Stimulated activated CD8-positive, alpha-beta memory T cell treated with anti-CD3 and anti-CD28 coated beads, Interleukin-7, amount 100 ng/mL, for 24 hours (primary cell): ENCODE measurements around the gene TBX4.
"Not testable (repeated sequence)": the region's sequence is repeated elsewhere in the genome, so short reads cannot be mapped to it uniquely, and the experiment has no call there.

Experiments used
- DNase-seq: peaks from one replicate; pipeline ENCODE4 v3.0.0-alpha.2; 2020; ENCODE audit warnings: low read depth

TBX4 gene

DNA sequence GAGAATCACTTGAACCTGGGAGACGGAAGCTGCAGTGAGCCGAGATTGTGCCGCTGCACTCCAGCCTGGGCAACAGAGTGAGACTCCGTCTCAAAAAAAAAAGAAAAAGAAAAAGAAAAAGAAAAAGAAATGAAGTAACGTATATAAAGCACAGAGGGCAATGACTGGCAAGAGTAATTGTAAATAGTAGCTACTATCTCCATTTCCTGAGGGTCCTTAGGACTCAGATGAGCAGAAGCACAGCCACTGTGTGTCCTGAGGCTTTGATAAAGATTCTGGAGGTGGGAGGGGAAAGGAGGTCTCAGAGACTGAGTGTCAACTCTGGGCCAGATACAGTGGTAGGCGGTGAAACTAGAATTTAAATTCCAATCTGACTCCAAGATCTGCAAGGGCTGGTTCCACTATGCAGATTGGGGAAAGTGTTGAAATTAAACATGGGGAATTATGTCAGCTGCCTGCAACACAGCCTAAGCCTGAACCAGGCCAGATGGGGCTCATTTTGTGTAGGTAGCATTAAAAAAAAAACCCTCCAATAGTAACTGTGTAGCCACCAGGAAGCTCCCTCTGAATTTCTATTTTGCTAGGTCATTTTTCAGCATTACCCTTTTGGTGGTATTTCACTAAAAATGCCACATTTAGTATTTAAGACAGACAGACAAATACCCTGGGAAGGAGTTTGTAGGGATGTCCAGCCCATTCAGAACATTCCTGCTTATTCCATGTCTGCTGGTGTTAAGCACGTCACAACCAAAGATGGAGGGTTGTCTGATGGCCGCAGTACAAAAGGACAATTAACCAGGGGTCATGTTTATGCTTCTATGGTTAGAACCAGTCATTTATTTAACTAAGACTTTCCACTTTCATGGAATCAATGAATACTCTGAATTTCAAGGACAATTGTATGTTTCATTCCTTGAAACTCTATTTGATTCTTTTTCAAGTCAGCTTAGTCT lies 46.1 kb downstream of the TBX4 start:
- DNase-seq: no peak

DNA sequence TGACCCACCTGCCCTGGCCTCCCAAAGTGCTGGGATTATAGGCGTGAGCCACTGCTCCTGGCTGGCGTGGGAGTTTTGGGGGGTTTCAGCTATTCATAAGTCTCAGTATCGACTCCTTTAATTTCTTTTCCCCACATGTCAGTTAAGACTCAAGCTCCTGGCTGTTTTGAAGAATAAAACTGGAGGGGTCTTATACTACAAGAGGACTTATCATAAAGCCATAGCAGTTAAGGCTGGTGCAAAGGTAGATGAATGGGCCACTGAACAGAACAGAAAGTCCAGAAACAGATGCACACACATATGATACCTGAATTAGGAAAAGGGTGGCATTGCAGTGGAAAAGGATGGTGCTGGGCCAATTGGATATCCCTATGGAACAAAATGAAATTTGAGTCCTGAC lies 47.4 kb downstream of the TBX4 start:
- no peak for DNase-seq

DNA sequence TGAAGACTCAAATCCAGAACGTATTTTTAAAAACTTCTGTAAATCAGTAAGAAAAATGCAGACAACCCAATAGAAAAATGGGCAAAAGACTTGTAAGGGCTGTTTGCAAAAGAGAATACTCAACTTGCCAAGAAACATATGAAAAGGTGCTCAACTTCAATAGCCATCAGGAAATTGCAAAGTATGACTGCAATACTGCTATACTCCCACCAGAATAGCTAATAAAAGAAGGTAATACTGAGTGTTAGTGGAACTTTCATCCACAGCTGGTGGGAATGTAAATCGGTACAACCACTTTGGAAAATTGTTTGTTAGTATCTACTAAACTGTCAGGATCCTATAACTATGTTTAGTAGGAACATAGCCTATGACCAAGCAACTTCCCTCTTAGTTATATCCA lies 48.1 kb downstream of the TBX4 start:
- DNase-seq: no peak

DNA sequence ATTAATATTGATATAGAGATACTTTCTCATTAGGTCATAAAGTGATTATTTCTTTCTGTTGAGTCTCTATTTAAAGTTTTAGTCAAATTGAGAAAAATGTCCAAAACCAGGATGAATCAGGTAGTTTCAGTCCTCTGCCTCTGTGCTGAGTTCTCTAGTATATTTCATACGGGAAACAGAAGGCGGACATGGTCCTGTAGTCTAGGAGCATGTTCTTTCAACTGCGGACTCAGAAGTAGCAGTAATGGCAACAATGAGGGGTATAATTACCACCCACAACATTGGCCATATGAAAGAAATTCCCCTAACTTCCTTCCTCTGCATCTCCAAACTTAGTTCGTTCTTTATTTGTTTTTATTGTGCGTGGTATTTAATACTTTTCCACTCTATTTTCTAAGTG lies 50.1 kb downstream of the TBX4 start:
- no peak for DNase-seq

DNA sequence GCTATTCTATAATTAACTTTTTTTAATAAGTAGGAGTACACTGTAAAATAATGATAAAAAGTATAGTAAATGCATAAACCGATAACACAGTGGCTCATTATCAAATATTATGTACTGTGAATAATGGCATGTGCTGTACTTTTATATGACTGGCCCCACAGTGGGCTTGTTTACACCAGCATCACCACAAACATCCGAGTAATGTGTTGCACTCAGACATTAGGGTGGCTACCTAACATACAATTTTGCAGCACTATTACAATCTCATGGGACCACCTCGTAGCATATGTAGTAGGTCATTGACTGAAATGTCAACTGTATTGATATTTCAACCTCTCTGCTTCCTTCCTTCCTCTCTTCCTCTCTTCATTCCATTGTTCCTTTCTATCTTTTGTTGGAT lies 51.7 kb downstream of the TBX4 start:
- no peak for DNase-seq

DNA sequence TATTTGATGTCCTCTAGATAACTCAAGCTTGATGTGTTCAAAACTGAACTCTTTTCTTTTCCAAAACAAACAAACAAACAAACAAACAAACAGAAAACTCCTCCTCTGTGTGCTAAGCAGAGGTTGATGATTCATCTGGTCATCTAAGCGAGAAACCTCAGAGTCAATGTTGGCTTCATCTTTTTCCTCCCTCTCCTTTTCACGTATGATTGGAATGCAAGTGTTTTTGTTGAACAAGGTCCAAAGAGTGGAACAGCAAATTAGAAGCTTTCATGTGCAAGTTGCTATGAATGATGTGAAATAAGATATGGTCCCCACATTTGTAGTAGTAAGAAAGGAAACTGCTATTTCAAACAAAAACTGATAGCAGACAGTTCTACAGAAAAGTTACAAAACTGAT lies 52.5 kb downstream of the TBX4 start:
- no peak for DNase-seq

DNA sequence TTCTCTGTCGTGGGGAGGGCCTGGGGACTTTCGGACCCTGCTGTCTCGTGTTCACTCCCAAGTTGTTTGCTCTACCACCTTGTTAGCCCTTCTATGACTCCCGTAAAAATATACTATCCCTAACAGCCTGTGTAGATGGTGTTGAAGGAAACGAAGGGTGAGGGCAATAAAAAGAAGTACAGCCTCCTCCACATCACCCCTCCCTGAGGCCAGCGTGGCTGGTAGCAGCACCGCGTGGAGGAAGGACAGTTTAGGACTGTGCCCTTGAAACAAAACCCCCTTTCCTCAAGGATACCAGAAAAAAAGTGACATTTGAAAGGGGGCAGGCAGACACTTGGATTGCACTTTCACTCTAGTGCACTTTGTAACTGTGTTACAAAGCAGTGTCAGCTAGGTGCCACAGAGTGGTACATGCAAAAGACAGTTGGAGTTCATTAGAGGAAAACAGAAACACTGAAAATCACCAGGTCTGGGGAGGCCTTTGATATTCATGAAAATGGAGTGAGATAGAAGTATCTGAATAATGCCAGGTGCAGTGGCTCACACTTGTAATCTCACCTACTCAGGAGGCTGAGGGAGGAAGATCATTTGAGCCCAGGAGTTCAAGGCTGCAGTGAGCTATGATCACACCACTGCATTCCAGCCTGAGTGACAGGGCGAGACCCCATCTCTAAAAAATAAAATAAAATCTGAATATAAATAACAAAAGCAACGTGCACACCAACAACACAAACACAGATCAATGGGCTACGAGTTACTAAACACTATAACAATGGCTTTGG lies 53.8 kb downstream of the TBX4 start:
- DNase-seq: no peak

DNA sequence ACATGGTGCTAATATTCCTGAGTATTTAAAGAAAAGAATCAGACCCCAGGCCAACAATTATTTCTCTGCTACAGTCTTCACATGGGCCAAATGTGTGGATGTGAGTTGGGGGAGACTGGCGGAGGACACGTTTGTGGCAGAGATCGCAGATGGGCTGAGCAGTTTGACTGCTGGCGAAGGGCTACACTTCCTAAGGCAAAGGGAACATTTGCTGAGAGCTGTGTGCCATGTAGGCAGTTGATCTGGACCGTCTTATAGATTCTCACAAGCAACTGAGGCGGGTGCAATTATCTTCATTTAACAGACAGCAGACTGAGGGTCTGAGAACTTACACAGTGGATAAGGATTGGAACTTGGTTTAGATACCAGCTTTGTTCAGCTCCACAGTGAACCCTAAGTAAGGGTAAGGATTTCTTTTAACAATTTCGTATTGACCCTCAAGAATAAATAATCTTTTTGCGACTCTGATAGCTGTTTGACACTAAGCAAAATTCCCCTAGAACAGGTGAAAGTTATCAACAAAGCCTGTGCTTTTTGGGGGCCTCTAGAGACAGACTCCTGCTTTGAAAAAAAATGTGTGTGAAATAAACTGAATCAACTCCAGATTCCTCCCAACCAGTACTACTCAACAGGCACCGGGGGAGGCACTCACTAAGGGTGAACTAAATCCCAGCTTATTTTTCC lies 55.3 kb downstream of the TBX4 start:
- no peak for DNase-seq

DNA sequence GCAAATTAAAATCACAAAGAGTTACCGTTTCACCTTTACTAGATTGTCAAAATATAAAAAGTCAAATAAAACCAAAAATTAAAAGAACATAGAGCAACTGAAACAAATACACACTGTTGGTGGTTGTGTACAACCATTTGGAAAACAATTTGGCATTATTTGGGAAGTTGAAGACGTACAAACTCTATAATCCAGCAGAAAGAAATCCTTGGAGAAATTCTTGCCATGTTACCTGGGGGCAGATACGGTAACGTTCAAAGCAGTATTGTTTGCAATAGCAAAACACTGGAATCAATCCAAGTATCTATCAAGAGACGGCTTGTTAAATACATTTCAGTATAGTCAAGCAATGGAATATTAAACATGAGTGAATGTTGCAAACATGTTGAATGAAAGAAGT lies 56.7 kb downstream of the TBX4 start:
- DNase-seq: no peak

DNA sequence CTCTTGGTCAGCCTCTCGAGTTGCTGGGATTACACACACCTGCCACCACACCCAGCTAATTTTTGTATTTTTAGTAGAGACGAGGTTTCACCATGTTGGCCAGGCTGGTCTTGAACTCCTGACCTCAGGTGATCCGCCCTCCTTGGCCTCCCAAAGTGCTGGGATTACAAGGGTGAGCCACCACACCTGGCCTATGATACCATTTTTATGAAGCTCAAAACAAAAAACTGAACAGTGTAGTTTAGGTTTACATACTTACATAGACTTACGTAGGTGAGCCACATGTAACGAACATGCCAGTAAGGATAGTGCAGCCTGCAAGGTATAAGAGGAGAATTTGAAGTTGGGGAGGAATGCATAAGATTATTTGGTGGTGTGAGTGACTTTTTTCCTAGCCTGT lies 57.2 kb downstream of the TBX4 start:
- not testable (repeated sequence) for DNase-seq

DNA sequence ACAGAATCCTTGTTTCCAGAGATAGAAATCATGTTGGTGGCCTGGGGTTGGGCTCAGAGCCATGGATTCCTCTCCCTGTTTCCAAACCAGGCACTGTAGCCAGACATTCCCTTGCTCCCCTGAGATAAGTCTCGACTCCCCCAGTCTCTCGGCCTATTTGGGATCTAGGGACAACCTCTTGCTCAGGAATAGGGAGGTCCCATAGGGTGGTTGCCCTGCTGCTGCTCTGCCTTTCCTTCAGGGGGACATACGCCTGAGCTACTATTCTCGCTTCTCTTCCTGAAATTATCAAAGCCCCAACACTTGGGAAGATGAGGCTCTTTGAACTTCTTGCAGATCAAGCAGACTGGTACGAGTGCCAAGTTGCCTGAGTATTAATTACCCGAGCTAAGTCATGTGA lies 58.0 kb downstream of the TBX4 start:
- no peak for DNase-seq

DNA sequence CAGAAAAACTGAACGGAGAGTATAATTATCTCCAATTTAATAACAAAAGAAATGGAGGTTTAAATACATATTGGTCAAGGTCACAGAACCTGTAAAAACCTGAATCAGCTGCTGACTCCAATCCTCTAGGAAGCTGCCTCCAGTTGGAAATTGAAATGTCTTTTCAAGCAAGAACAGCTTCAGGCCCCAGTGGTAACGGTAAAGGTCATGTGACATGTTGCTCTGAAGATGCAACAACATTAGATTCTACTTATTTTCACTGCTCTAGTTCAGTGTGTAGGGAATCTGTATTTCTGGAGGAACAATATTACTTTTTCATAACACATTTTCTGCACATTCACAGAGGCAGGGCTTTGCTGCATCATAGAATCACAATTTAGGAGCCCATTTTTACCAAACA lies 58.8 kb downstream of the TBX4 start:
- no peak for DNase-seq

DNA sequence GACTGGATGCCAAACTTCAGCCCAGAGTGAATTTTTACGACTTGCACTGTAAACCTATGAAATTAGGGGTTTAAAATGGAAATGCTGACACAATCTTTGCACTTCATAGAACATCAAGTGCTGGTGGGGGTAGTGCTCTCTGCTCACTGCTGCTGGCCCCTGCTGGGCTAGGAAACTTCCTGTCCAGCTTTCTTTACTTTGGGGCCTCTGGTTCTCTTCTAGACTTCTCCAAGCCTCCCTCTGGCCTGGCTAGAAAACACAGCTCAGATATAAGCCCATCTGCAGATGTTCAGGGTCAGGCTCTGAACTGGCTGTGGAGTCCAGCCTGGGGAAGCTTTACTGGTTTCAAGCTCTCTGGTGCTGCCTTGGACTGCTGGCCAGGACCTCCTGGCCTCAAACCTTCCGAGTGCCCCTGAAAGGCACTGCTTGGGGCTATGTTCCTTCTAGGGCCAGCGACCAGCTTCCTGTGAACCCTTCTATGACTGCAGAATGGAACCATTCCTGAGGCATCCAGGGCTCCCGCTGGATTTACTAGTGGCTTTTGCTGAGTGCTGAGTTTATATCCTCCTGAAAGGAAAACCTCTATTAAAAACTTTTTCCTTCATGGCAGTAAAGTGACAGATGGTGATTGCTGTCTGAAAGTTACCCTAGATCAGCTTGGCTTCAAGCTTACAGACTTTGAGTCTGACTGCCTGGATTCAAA lies 59.4 kb downstream of the TBX4 start:
- no peak for DNase-seq

DNA sequence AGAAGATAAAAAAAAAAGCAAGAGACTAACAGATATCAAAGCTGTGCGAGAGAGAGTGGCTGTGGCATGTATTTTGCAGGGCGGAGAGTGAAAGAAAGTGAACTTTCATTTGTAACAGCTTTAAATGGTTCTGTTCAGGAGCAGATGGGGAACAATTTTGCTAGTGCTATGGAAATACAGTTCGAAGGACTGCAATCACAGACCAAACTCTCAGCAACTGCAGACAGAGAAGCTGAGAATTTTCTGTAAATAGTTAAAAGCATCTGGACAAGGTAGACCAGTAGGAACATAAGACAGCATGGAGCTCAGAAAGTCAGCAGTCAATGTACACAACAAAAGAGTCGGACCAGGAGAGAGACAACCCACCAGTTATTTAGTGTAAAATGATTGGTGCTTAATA lies 62.3 kb downstream of the TBX4 start:
- DNase-seq: no peak

DNA sequence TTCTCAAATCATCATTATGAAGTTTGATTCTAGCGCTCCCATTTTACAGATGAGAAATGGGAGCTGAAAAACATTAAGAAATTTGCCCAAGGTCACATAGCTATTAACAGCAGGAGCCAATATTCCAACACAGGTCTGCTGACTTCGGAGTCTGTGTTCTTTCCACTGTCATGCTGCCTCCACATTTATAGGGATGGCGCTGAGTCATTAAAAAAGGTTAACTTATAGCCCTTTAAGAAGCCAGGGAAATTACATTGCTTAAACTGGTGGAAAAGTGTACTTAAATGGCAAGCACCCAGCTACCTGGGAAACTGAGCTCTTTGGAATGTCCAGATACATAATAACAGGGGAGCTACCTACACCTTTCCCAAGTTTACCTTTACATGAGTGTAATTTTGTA lies 65.0 kb downstream of the TBX4 start:
- no peak for DNase-seq

DNA sequence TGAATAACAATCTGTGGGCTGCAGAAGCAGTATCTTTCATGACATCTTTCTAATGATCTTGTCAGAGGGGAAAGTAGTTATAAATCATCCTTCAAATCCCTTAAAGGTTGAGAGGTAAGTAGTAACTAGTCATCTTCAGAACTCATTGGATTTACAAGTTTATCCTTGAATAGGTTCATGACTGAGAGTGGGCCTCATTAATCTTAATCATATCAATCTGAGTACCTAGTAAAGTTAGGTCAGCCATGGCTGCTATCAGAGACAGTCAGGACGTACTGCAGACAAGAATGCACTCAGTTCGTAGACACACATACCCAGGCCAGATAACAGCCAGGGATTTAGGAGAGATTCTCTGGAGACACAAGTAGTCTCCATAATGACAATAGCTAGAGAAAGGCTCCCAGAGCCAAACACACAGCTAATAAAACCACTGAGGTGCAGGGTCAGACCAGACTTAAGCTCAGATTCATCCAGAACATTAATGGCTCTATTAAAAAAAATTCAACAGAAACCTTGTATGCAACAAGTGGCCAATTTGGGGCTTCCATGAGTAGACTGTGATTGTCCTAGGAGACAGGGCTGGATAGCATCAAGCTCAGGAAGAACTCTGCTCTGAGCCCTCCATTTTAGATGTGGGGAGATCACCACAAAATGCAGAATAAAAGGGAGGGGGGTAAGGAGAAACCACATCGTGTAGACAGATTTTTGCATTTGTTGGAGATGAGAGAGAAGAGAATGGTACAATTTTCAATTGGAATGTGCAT lies 65.8 kb downstream of the TBX4 start:
- no peak for DNase-seq

DNA sequence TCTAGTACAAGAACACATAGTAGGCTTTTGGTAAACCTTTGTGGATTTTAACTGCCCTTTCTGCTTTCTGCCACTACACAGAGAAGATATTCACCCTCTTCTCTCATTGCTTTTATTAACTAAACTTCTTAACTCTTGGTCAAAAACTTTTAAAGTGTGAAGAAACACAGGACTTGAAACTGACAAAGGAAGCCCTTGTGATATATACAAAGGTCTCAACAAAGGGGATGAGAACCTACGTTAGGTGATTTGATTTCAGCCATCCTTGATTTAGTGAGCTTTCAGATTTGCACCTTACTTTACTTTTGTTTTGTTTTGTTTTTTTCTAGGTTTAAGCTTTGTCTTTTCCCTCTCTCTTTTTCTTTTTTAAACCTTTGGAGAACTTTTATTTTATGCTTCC lies 66.9 kb downstream of the TBX4 start:
- no peak for DNase-seq

DNA sequence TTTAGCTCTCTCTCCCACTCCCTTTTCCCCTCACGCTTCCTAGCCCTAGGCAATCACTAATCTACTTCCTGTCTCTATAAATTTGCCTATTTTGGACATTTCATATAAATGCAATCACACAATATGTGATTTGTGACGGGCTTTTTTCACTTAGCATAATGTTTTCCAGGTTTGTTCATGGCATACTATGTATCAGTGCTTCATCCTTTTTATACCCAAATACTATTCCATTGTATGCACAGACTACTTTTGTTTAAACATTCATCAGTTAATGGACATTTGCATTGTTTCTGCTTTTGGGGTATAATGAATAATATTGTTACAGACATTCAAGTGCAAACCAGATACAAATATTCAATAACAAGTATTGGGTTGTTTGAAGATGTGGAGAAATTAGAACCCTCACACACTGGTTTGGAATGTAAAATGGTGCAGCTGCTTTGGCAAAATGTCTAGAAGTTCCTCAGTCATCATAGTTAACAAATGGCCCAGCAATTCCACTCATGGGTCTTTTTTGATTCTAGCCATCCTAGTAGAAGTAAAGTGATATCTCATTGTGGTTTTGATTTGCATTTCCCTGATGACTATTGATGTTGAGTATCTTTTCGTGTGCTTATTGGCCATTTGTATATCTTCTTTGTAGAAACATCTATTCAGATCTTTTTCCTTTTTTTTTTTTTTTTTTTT lies 67.7 kb downstream of the TBX4 start:
- DNase-seq: no peak

DNA sequence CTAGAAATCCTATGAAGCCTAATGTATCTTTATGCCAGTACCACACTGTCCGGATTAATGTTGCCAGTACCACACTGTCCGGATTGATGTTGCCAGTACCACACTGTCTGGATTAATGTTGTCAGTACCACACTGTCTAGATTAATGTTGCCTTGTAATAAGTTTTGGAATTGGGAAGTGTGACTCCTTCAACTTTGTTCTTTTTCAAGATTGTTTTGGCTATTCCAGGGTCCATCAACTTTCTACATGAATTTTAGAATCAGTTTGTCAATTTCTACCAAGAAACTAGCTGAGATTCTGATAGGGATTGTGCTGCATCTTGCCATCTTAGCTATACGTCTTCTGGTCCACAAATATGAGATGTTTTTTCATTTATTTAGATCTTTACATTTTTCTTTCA lies 68.7 kb downstream of the TBX4 start:
- no peak for DNase-seq

DNA sequence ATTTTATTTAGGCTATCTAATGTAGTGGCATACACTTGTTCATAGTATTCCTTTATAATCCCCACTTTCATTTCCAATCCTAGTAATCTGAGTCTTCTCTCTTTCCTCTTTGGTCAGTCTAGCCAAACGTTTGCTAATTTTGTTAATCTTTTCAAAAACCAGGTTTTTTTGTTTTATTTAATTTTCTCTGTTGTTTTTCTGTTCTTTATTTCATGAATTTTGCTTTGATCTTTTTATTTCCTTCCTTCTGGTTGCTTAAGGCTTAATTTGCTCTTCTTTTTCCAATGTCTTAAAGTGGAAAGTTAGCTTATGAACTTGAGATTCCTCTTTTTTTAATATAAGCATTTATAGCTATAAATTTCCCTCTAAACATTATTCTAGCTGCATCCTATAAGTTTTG lies 69.9 kb downstream of the TBX4 start:
- no peak for DNase-seq

DNA sequence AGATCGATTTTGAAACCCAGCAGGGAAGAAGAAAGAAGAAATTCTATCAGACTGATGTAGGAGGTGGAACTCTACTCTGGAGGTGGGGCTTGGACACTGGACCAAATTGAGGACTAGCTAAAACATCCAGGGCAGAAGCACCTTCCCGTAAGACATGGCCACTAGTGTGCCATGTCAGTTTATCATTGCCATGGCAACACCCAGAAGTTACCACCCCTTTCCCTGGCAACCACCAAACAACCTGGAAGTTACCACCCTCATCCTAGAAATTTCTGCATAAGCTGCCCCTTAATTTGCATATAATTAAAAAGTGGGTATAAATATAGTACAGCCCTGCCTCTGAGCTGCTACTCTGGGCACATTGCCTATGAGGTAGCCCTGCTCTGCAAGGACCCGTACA lies 72.1 kb downstream of the TBX4 start:
- no peak for DNase-seq
